Endodermal cell (in vitro differentiated cells): ENCODE measurements around the gene KISS1. TPM values are rescaled to one million over a fixed set of nuclear protein-coding genes. Genes with fewer than 3 reads are reported as not detected.

ENCODE experiments used
- DNase-seq: peaks from one replicate; pipeline ENCODE4 v3.0.0-alpha.2; 2017
- H3K27ac ChIP-seq: 2 replicates; pipeline ENCODE4 v1.5.1; 2013; ENCODE audit warnings: mild to moderate bottlenecking, low read depth, low read length, moderate library complexity
- H3K27me3 ChIP-seq: 2 replicates; pipeline ENCODE4 v1.6.1; 2013; ENCODE audit warnings: mild to moderate bottlenecking, low read length, moderate library complexity; ENCODE audit not compliant: insufficient read depth, control insufficient read depth, poor library complexity, severe bottlenecking
- H3K36me3 ChIP-seq: 2 replicates; pipeline ENCODE4 v1.7.0; 2013; ENCODE audit warnings: mild to moderate bottlenecking, low read length, moderate library complexity; ENCODE audit not compliant: control insufficient read depth, insufficient read depth
- H3K4me1 ChIP-seq: one replicate; pipeline ENCODE4 v1.7.0; 2013; ENCODE audit warnings: low read length; ENCODE audit not compliant: control insufficient read depth, insufficient read depth
- H3K4me3 ChIP-seq: 2 replicates; pipeline ENCODE4 v1.5.1; 2013; ENCODE audit warnings: mild to moderate bottlenecking, low read length, moderate library complexity
- H3K9ac ChIP-seq: 2 replicates; pipeline ENCODE4 v1.6.1; 2013; ENCODE audit warnings: mild to moderate bottlenecking, low read length, moderate library complexity; ENCODE audit not compliant: poor library complexity, severe bottlenecking; ENCODE audit errors: extremely low read depth
- H3K9me3 ChIP-seq: 2 replicates; pipeline ENCODE4 v1.6.1; 2013; ENCODE audit warnings: mild to moderate bottlenecking, low read length, moderate library complexity; ENCODE audit not compliant: control insufficient read depth
- H3K27ac Mint-ChIP-seq: 2 replicates; pipeline ENCODE4 v1.8.0; 2020; ENCODE audit warnings: mixed read lengths
- H3K27me3 Mint-ChIP-seq: 2 replicates; pipeline ENCODE4 v1.8.0; 2021; ENCODE audit warnings: mild to moderate bottlenecking, mixed read lengths; ENCODE audit not compliant: insufficient read depth
- H3K36me3 Mint-ChIP-seq: 2 replicates; pipeline ENCODE4 v1.8.0; 2020; ENCODE audit warnings: low read depth, mixed read lengths
- H3K4me1 Mint-ChIP-seq: 2 replicates; pipeline ENCODE4 v1.8.0; 2020; ENCODE audit warnings: mixed read lengths
- H3K4me3 Mint-ChIP-seq: 2 replicates; pipeline ENCODE4 v1.8.0; 2020; ENCODE audit warnings: mild to moderate bottlenecking, moderate library complexity, mixed read lengths
- H3K9me3 Mint-ChIP-seq: 2 replicates; pipeline ENCODE4 v1.8.0; 2020; ENCODE audit warnings: mild to moderate bottlenecking, mixed read lengths
- CTCF ChIP-seq: fragments of 200-600 bp; sonication (generic); conservative IDR thresholded peaks from 2 replicates; pipeline ENCODE4 v1.5.0; 2021; ENCODE audit warnings: antibody characterized with exemption, mild to moderate bottlenecking
- WGBS, 2 experiments: methylation state at CpG; one replicate each; pipeline versions ENCODE4 v1.1.5 to v1.1.7; 2013; ENCODE audit warnings: missing lambda C conversion rate in 2 of 2, mixed read lengths in 1 of 2; ENCODE audit not compliant: insufficient coverage in 1 of 2, insufficient read length in 1 of 2; 5-methylcytosine and 5-hydroxymethylcytosine counted together
- total RNA-seq, 2 donors: library from RNA; stranded (reverse); fragmentation: NEBNext Ultra II Directional in 1 of 2; extraction: Animal tissue kit (Norgen Biotek cat#: 25700) in 1 of 2; gene quantifications; 2 replicates in 1 of 2; 3 replicates in 1 of 2; pipeline ENCODE4 v1.2.1, GENCODE V29; 2021

The KISS1 gene
- total RNA-seq, 2 donors from 2014 or later: not detected

- Histone ChIP-seq H3K9me3 (no peaks in the 10 kb centered on the region), H3K4me3 (no peak overlapping the region), H3K4me1 (no peaks in the 10 kb centered on the region), H3K36me3 (no peaks in the 10 kb centered on the region), H3K27ac (no peak overlapping the region), H3K27me3 (peaks cover 16% of the 10 kb centered on the region), H3K9ac (no peak overlapping the region)
- Mint-ChIP-seq H3K27me3 (peaks cover 11% of the 10 kb centered on the region), H3K4me3 (no peak overlapping the region), H3K4me1 (peaks cover 8% of the 10 kb centered on the region), H3K9me3 (no peaks in the 10 kb centered on the region), H3K36me3 (no peaks in the 10 kb centered on the region), H3K27ac (no peak overlapping the region)
- DNase-seq: no peak
- WGBS, 2 experiments: 93% methylated on average over 4 of the region's 4 CpGs
- no peak for TF ChIP-seq CTCF
Measured at GRCh38 chr1:204202481-204202880, 6.2 kb upstream of the KISS1 start.

GRCh38 chr1:204201348-204202040 lies 5.2 kb upstream of the KISS1 start:
- Histone ChIP-seq H3K27me3 (peaks cover 16% of the 10 kb centered on the region), H3K4me1 (no peaks in the 10 kb centered on the region), H3K9ac (no peak overlapping the region), H3K4me3 (no peak overlapping the region), H3K36me3 (no peaks in the 10 kb centered on the region), H3K9me3 (no peaks in the 10 kb centered on the region), H3K27ac (no peak overlapping the region)
- no peak for DNase-seq
- peaks cover 10% of the 10 kb centered on the region for H3K4me1 Mint-ChIP-seq
- H3K27ac Mint-ChIP-seq: no peak overlapping the region
- WGBS, 2 experiments: 92 to 98% methylated on average over 8 to 12 of the region's 12 CpGs
- peaks cover 13% of the 10 kb centered on the region for H3K27me3 Mint-ChIP-seq
- no peaks in the 10 kb centered on the region for H3K36me3 Mint-ChIP-seq
- TF ChIP-seq CTCF: no peak
- no peak overlapping the region for H3K4me3 Mint-ChIP-seq
- no peaks in the 10 kb centered on the region for H3K9me3 Mint-ChIP-seq

GRCh38 chr1:204199579-204199978 lies 3.3 kb upstream of the KISS1 start:
- no peaks in the 10 kb centered on the region for H3K36me3 ChIP-seq
- 93 to 94% methylated on average over 4 to 9 of the region's 9 CpGs for WGBS, 2 experiments
- Mint-ChIP-seq H3K27me3 (peaks cover 15% of the 10 kb centered on the region), H3K9me3 (no peaks in the 10 kb centered on the region), H3K4me1 (peaks cover 15% of the 10 kb centered on the region), H3K27ac (no peak overlapping the region), H3K4me3 (no peak overlapping the region), H3K36me3 (no peaks in the 10 kb centered on the region)
- no peak overlapping the region for H3K4me3 ChIP-seq
- H3K9me3 ChIP-seq: no peaks in the 10 kb centered on the region
- H3K27ac ChIP-seq: no peak overlapping the region
- DNase-seq: no peak
- no peaks in the 10 kb centered on the region for H3K27me3 ChIP-seq
- H3K9ac ChIP-seq: no peak overlapping the region
- H3K4me1 ChIP-seq: no peaks in the 10 kb centered on the region
- TF ChIP-seq CTCF: no peak
